HUES64 (cell line): ENCODE data around the gene CNOT9.

Source experiments
- H3K27ac ChIP-seq: 2 replicates; pipeline ENCODE4 v1.7.0; 2013; ENCODE audit warnings: low read depth, low read length, inconsistent platforms
- H3K27me3 ChIP-seq: 2 replicates; pipeline ENCODE4 v1.6.1; 2013; ENCODE audit warnings: mild to moderate bottlenecking, low read length; ENCODE audit not compliant: insufficient read depth
- H3K36me3 ChIP-seq: 2 replicates; pipeline ENCODE4 v1.6.1; 2013; ENCODE audit warnings: mild to moderate bottlenecking, low read length; ENCODE audit not compliant: insufficient read depth
- H3K4me1 ChIP-seq: 2 replicates; pipeline ENCODE4 v1.6.1; 2013; ENCODE audit warnings: mild to moderate bottlenecking, low read length, moderate library complexity; ENCODE audit not compliant: insufficient read depth
- H3K4me3 ChIP-seq: 2 replicates; pipeline ENCODE4 v1.5.1; 2013; ENCODE audit warnings: mild to moderate bottlenecking, low read length, moderate library complexity
- H3K9ac ChIP-seq: 2 replicates; pipeline ENCODE4 v1.6.1; 2013; ENCODE audit warnings: mild to moderate bottlenecking, low read depth, low read length
- H3K9me3 ChIP-seq: 2 replicates; pipeline ENCODE4 v1.6.1; 2013; ENCODE audit warnings: low read depth, low read length; ENCODE audit not compliant: insufficient read depth
- WGBS: fragments of 150-250, 120-280 bp; methylation state at CpG from one replicate; pipeline ENCODE4 v1.1.7; 2013; ENCODE audit warnings: missing lambda C conversion rate; 5-methylcytosine and 5-hydroxymethylcytosine counted together

Gene CNOT9

DNA sequence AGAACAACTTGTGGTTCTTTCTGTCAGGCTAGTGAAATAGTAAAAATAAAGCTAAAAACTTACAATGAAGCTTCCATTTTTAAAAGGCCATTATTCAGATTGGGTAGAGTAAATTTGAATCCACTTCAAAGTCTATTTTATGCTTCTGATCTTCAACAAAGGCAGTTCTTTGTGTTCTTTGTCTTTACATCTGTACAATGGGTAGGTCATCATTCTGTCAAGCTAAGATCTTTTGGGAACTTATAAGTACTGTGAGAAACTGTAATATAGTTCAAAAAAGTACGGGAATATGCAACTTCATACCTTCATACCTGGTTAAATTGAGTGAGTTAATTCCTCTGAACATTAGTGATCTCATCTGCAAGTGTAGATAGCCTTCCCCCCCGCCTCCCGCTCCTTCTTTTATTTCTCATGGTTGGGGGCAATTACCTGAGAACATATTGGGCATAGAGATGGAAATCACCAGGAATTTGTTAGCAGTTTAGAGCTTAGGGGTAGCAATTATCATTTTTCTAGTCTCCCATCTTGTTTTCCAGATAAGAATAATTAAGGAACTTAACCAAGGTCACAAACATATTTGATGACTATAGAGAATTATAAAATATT is 9.7 kb downstream of the CNOT9 start:
- H3K9me3 ChIP-seq = no peaks in the 10 kb centered on the region
- no peak overlapping the region for H3K9ac ChIP-seq
- no peaks in the 10 kb centered on the region for H3K27me3 ChIP-seq
- peaks cover 69% of the 10 kb centered on the region for H3K36me3 ChIP-seq
- H3K4me3 ChIP-seq = no peak overlapping the region
- H3K27ac ChIP-seq = peak overlapping the region; percentile 11
- H3K4me1 ChIP-seq = peaks cover 20% of the 10 kb centered on the region
- WGBS = 80% methylated on average over 1 of the region's 3 CpGs

GRCh38 chr2:218582076-218582475 is 13.4 kb downstream of the CNOT9 start:
- no peaks in the 10 kb centered on the region for H3K27me3 ChIP-seq
- no peak overlapping the region for H3K9ac ChIP-seq
- 93% methylated on average over 7 of the region's 7 CpGs for WGBS

DNA sequence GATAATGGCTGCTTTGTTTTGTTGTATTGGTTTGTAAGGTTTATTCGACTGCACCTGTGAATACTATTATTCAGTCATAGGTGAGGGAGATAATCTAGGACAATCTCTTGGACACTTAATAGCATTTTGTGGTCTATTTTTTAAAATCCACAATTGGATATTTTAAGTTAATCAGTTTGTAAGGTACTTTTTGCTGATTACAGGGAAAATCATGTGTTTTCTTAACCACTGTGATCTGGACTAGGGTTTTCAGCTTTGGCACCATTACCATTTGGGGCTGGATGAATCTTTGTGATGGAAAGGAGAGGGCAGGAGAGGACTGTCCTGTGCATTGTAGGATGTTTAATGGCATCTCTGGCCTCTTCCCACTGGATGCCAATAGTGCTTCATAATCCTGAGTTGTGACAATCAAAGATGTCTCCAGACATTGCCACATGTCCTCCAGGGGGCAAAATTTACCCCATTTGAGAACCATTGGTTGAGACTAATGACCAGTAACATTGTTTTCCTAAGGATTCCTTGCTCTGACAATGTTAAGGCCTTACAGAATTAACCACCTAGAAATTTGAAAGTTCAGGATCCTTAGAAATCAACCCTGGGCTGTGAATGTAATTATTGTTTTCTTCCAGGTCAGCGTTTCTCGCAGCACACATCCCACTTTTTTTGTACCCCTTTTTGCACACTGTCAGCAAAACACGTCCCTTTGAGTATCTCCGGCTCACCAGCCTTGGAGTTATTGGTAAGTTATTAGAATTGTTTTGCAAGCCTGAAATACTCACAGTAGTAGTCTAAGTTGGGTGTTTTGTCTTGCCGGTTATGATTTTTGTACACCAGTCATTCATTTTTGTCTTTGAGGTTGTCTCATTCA is 15.6 kb downstream of the CNOT9 start:
- no peaks in the 10 kb centered on the region for H3K27me3 ChIP-seq
- no peaks in the 10 kb centered on the region for H3K4me1 ChIP-seq
- H3K27ac ChIP-seq = no peak overlapping the region
- no peak overlapping the region for H3K4me3 ChIP-seq
- no peaks in the 10 kb centered on the region for H3K9me3 ChIP-seq
- peaks cover 89% of the 10 kb centered on the region for H3K36me3 ChIP-seq
- whole genome bisulfite sequencing = 94% methylated on average over 6 of the region's 6 CpGs
- H3K9ac ChIP-seq = no peak overlapping the region

More at GRCh38 chr2:218582076-218582475, 13.4 kb downstream of the CNOT9 start:
- no peak overlapping the region for H3K27ac ChIP-seq
- H3K9me3 ChIP-seq = no peaks in the 10 kb centered on the region
- H3K36me3 ChIP-seq = peaks cover 73% of the 10 kb centered on the region
- H3K4me3 ChIP-seq = no peak overlapping the region
- peaks cover 19% of the 10 kb centered on the region for H3K4me1 ChIP-seq

DNA sequence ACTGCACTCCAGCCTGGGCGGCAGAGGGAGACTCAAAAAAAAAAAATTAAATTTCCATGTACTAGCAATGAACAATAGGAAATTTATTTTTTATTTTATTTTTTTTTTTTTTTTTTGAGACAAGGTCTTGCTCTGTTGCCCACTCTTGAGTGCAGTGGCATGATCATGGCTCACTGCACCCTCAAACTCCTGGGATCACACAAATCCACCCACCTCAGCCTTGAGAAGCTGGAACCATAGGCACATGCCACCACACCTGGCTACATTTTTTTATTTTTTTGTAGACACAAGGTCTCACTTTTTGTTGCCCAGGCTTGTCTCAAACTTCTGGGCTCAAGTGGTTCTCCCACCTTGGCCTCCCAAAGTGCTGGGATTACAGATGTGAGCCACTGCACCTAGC is 16.9 kb downstream of the CNOT9 start:
- H3K27me3 ChIP-seq = no peaks in the 10 kb centered on the region
- WGBS = no CpG with 5 or more reads among the region's 1 CpG
- no peak overlapping the region for H3K4me3 ChIP-seq
- peaks cover 97% of the 10 kb centered on the region for H3K36me3 ChIP-seq
- no peaks in the 10 kb centered on the region for H3K9me3 ChIP-seq
- no peak overlapping the region for H3K9ac ChIP-seq
- no peak overlapping the region for H3K27ac ChIP-seq
- no peaks in the 10 kb centered on the region for H3K4me1 ChIP-seq

- Histone ChIP-seq H3K4me1 (peaks cover 15% of the 10 kb centered on the region), H3K27me3 (no peaks in the 10 kb centered on the region), H3K9me3 (no peaks in the 10 kb centered on the region), H3K36me3 (no peaks in the 10 kb centered on the region), H3K4me3 (no peak overlapping the region), H3K27ac (no peak overlapping the region), H3K9ac (no peak overlapping the region)
- 94% methylated on average over 2 of the region's 2 CpGs for whole genome bisulfite sequencing
Measured at GRCh38 chr2:218605432-218605831, 36.8 kb downstream of the CNOT9 start.

DNA sequence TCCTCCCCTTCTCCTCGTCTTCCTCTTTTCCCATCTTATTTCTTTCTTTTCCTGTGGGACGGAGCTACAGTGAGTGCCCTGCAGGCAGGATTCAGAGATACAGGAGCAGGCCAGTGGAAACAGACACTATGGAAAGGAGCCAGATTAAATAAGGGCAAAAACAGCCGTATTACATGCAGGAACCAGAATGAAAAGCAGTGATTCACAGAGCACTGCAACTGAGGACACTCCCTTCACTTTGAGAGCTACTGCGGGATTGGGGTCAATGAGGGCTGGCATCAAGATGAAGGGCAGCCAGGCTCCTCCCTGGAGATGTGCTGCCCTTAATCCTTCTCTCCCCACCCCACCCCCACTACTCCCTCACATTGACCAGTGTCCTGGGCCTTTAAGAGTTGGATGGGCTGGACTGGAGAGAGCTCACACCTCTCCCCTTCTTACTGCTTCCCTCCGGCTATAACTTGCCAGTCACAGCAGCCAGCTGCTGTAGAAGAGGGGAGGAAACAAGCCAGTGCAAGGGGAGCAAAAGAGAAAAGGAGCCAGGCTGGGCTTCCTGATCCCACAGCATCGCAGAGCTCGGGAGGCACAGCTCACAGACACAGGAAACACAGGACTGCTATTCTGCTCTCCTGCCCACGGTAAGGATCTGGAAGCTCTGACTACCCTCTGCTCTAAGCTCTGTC is 38.9 kb downstream of the CNOT9 start, which contains the start of gene PLCD4:
PLCD4 (plus strand) TSS at position 464 of the 680 bp plus-strand sequence. CDS start 7,841 bp downstream, outside the sequence.
- no peak within 1 kb of the TSS for H3K9ac ChIP-seq
- no peaks in the 10 kb centered on the region for H3K9me3 ChIP-seq
- no peaks in the 10 kb centered on the region for H3K27me3 ChIP-seq
- WGBS = 55% methylated on average over 8 of the region's 8 CpGs
- H3K4me1 ChIP-seq = peaks cover 15% of the 10 kb centered on the region
- H3K36me3 ChIP-seq = no peaks in the 10 kb centered on the region
- H3K27ac ChIP-seq = no peak within 1 kb of the TSS
- H3K4me3 ChIP-seq = peak within 1 kb of the TSS; percentile 18; the same call in 1 of the 2 replicates

DNA sequence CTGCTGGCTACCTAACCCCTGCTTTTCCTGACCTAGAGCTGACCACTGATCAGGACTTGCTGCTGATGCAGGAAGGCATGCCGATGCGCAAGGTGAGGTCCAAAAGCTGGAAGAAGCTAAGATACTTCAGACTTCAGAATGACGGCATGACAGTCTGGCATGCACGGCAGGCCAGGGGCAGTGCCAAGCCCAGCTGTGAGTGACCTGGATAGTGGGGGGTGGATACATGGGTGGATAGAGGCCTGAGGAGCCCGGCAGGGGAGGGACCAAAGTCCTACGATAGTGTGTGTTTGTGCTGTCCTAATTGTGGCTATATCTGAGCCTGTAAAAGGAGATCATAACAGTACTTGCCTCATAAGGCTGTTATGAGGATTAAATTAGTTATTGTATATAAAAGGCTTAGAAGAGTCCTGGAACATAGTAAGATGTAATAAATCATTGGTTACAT is 47.3 kb downstream of the CNOT9 start:
- H3K4me3 ChIP-seq = no peak overlapping the region
- no peak overlapping the region for H3K9ac ChIP-seq
- H3K4me1 ChIP-seq = no peaks in the 10 kb centered on the region
- H3K27me3 ChIP-seq = no peaks in the 10 kb centered on the region
- 88% methylated on average over 6 of the region's 6 CpGs for WGBS
- no peak overlapping the region for H3K27ac ChIP-seq
- no peaks in the 10 kb centered on the region for H3K9me3 ChIP-seq
- H3K36me3 ChIP-seq = no peaks in the 10 kb centered on the region

- H3K9me3 ChIP-seq = no peaks in the 10 kb centered on the region
- no peak overlapping the region for H3K27ac ChIP-seq
- H3K36me3 ChIP-seq = no peaks in the 10 kb centered on the region
- no peaks in the 10 kb centered on the region for H3K4me1 ChIP-seq
- H3K27me3 ChIP-seq = no peaks in the 10 kb centered on the region
- WGBS = 88% methylated on average over 9 of the region's 9 CpGs
- no peak overlapping the region for H3K4me3 ChIP-seq
- no peak overlapping the region for H3K9ac ChIP-seq
Measured at GRCh38 chr2:218618102-218618860, 49.6 kb downstream of the CNOT9 start.

DNA sequence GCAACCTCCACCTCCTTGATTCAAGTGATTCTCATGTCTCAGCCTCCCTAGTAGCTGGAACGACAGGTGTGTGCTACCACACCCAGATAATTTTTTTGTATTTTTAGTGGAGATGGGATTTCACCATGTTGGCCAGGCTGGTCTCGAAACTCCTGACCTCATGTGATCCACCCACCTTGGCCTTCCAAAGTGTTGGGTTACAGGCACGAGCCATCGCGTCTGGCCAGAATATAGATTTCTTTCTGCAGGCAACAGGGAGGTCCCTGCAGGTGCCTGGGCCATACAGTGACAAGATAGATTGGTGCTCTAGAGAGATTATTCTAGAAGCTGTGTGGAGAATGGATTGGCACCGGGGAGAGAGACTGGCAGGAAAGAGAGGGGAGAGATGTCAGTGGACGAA is 52.4 kb downstream of the CNOT9 start:
- Histone ChIP-seq H3K36me3 (no peaks in the 10 kb centered on the region), H3K4me1 (no peaks in the 10 kb centered on the region), H3K27me3 (no peaks in the 10 kb centered on the region), H3K4me3 (no peak overlapping the region), H3K27ac (no peak overlapping the region), H3K9ac (no peak overlapping the region), H3K9me3 (no peaks in the 10 kb centered on the region)
- WGBS = 76% methylated on average over 6 of the region's 7 CpGs

DNA sequence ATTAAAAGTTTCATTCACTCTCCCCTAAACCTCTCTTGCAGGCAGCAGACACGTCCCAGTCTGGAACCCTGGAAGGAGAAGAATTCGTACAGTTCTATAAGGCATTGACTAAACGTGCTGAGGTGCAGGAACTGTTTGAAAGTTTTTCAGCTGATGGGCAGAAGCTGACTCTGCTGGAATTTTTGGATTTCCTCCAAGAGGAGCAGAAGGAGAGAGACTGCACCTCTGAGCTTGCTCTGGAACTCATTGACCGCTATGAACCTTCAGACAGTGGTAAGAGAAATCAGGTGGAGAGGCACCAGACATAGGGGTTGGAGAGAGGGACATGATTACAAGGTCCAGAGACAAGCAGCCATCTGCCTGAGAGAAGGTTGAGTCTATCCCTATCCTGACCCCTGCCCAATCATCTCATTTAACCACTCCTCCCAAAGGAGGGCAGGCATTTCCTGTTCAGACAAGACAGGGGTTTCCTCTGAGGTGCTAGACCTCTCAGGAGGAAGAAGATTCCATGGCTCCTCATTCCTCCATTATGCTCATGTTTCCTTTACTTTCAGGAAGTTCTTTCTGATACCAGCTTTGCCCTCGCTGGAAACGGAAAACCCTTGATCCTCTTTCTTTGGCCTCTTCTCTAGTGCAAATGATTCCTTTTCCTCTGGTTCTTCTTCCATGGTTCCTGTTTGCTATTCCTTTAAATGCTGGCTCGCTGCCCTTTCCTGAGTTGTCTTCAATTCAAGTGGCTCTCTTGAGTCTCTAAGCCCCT is 54.1 kb downstream of the CNOT9 start:
- no peaks in the 10 kb centered on the region for H3K9me3 ChIP-seq
- no peak overlapping the region for H3K9ac ChIP-seq
- H3K4me1 ChIP-seq = no peaks in the 10 kb centered on the region
- no peaks in the 10 kb centered on the region for H3K27me3 ChIP-seq
- H3K36me3 ChIP-seq = no peaks in the 10 kb centered on the region
- H3K4me3 ChIP-seq = no peak overlapping the region
- H3K27ac ChIP-seq = no peak overlapping the region
- WGBS = 91% methylated on average over 7 of the region's 7 CpGs
